HCT116 (cell line): ENCODE data around the gene SPSB4. TPM values are rescaled to one million over a fixed set of nuclear protein-coding genes. Genes with fewer than 3 reads are reported as not detected.

Experiments used
- ATAC-seq: fragments of 200-7000 bp; cut with Tn5 transposase; 2 replicates; pipeline ENCODE4 v1.9.1; 2020; ENCODE audit warnings: mild to moderate bottlenecking, moderate library complexity
- BruUV-seq: library from RNA; stranded (reverse); fragments of 400-500 nt; replicated peaks from 2 replicates; lab custom pipeline; 2021; lab: Mats Ljungman, UMichigan
- CTCF ChIA-PET: fragments of 300-600 bp; sonication (Branson Sonifier 250); formaldehyde crosslinking; loops from one replicate; lab custom pipeline; 2021; ENCODE audit warnings: antibody characterized with exemption; lab: Charles Lee
- POLR2A ChIA-PET: fragments of 300-600, 350-600 bp; sonication (Branson Sonifier 250); formaldehyde crosslinking; loops from one replicate; lab custom pipeline; 2021; ENCODE audit warnings: antibody characterized with exemption; lab: Charles Lee
- RAD21 ChIA-PET, 2 experiments: fragments of 300-600 bp; sonication (Branson Sonifier 250); formaldehyde crosslinking; loops; one replicate each; lab custom pipeline; 2023; ENCODE audit warnings: low total read pairs in 2 of 2; ENCODE audit not compliant: uncharacterized antibody in 2 of 2, unreplicated experiment in 2 of 2, low non-redundant PET in 1 of 2; lab: Charles Lee
- DNase-seq: peaks from one replicate; pipeline ENCODE4 v3.0.0-alpha.2; 2010; ENCODE audit warnings: low read depth, low spot score
- H2AFZ ChIP-seq: fragments of 200-600 bp; shearing (Covaris generic), sonication (generic); 2 replicates; pipeline ENCODE4 v1.6.1; 2017; ENCODE audit warnings: low read depth, mixed run types, mixed read lengths, antibody characterized with exemption, low read length; ENCODE audit not compliant: poor library complexity, severe bottlenecking
- H3K27ac ChIP-seq: 2 replicates; pipeline ENCODE4 v1.5.1; 2012; ENCODE audit warnings: low read depth, low read length
- H3K27me3 ChIP-seq: fragments of 200-600 bp; sonication (generic); 2 replicates; pipeline ENCODE4 v1.6.1; 2016; ENCODE audit warnings: mixed run types, low read length, mixed read lengths; ENCODE audit not compliant: insufficient read depth
- H3K36me3 ChIP-seq, 2 experiments: fragments of 200-500 bp in 1 of 2; fragments of 200-600 bp in 1 of 2; sonication (Bioruptor generic) in 1 of 2; sonication (generic) in 1 of 2; 2 replicates each; pipeline versions ENCODE4 v1.5.1 to v1.6.1; 2014 to 2016; ENCODE audit warnings: low read length in 2 of 2, inconsistent platforms in 1 of 2, mixed read lengths in 1 of 2, mixed run types in 1 of 2; ENCODE audit not compliant: insufficient read depth in 2 of 2, control insufficient read depth in 1 of 2
- H3K4me1 ChIP-seq, 2 experiments: fragments of 200-600 bp in 1 of 2; sonication (generic) in 1 of 2; 2 replicates each; pipeline versions ENCODE4 v1.5.1 to v1.6.1; 2012 to 2017; ENCODE audit warnings: low read length in 2 of 2, inconsistent platforms in 1 of 2, mild to moderate bottlenecking in 1 of 2, mixed read lengths in 1 of 2, mixed run types in 1 of 2, moderate library complexity in 1 of 2; ENCODE audit not compliant: insufficient read depth in 2 of 2, control insufficient read depth in 1 of 2
- H3K4me2 ChIP-seq: fragments of 200-600 bp; sonication (generic); 2 replicates; pipeline ENCODE4 v1.6.1; 2017; ENCODE audit warnings: mixed run types, low read length, mixed read lengths
- H3K4me3 ChIP-seq, 2 experiments: fragments of 200-600 bp in 1 of 2; sonication (generic) in 1 of 2; replicated peaks in 1 of 2; 2 replicates each; pipeline ENCODE4 v1.5.1; 2011 to 2016; ENCODE audit warnings: low read length in 2 of 2, control low read depth in 1 of 2, low read depth in 1 of 2, mild to moderate bottlenecking in 1 of 2, mixed read lengths in 1 of 2, mixed run types in 1 of 2
- H3K79me2 ChIP-seq: fragments of 200-600 bp; sonication (generic); 2 replicates; pipeline ENCODE4 v1.6.1; 2017; ENCODE audit warnings: mild to moderate bottlenecking, mixed run types, low read length, moderate library complexity, mixed read lengths; ENCODE audit not compliant: insufficient read depth
- H3K9ac ChIP-seq: fragments of 200-600 bp; sonication (generic); 2 replicates; pipeline ENCODE4 v1.6.1; 2016; ENCODE audit warnings: low read length, mixed read lengths
- H3K9me2 ChIP-seq: fragments of 200-600 bp; sonication (generic), shearing (Covaris generic); 2 replicates; pipeline ENCODE4 v1.6.1; 2017; ENCODE audit warnings: mixed run types, mild to moderate bottlenecking, moderate library complexity; ENCODE audit not compliant: insufficient read depth
- H3K9me3 ChIP-seq, 2 experiments: fragments of 200-500 bp in 1 of 2; fragments of 200-600 bp in 1 of 2; sonication (Bioruptor generic) in 1 of 2; sonication (generic) in 1 of 2; 2 replicates each; pipeline ENCODE4 v1.6.1; 2014 to 2017; ENCODE audit warnings: low read length in 2 of 2, mixed read lengths in 2 of 2, inconsistent platforms in 1 of 2, low read depth in 1 of 2, mild to moderate bottlenecking in 1 of 2, mixed run types in 1 of 2, moderate library complexity in 1 of 2; ENCODE audit not compliant: control insufficient read depth in 1 of 2, insufficient read depth in 1 of 2
- H4K20me1 ChIP-seq: fragments of 200-600 bp; sonication (generic), shearing (Covaris generic); 2 replicates; pipeline ENCODE4 v1.6.1; 2017; ENCODE audit warnings: mixed run types, mild to moderate bottlenecking, moderate library complexity; ENCODE audit not compliant: insufficient read depth
- ATF3 ChIP-seq: IDR thresholded peaks from 2 replicates; pipeline ENCODE4 v1.6.1; 2012
- CBX3 ChIP-seq: IDR thresholded peaks from 2 replicates; pipeline ENCODE4 v1.6.1; 2012; ENCODE audit warnings: low read depth
- CEBPB ChIP-seq: IDR thresholded peaks from 2 replicates; pipeline ENCODE4 v1.6.1; 2012; ENCODE audit warnings: low read depth
- CTCF ChIP-seq, 3 experiments: fragments of 200-600 bp in 1 of 3; sonication (generic) in 1 of 3; IDR thresholded peaks in 2 of 3; conservative IDR thresholded peaks in 1 of 3; 2 replicates each; pipeline ENCODE4 v1.5.1; 2012 to 2017; ENCODE audit warnings: low read depth in 2 of 3, low read length in 2 of 3, antibody characterized with exemption in 1 of 3, borderline replicate concordance in 1 of 3, control low read depth in 1 of 3, mild to moderate bottlenecking in 1 of 3, mixed read lengths in 1 of 3, mixed run types in 1 of 3, moderate library complexity in 1 of 3; ENCODE audit not compliant: insufficient read depth in 1 of 3
- EGR1 ChIP-seq: IDR thresholded peaks from 2 replicates; pipeline ENCODE4 v1.6.1; 2012; ENCODE audit warnings: low read depth
- ELF1 ChIP-seq: IDR thresholded peaks from 2 replicates; pipeline ENCODE4 v1.6.1; 2012; ENCODE audit warnings: low read depth, borderline replicate concordance
- EZH2 ChIP-seq: fragments of 200-600 bp; sonication (generic); IDR thresholded peaks from 2 replicates; pipeline ENCODE4 v1.6.1; 2017; ENCODE audit warnings: antibody characterized with exemption, mixed run types
- EZH2phosphoT487 ChIP-seq: fragments of 200-600 bp; IDR thresholded peaks from 2 replicates; pipeline ENCODE4 v1.6.1; 2018; ENCODE audit warnings: antibody characterized with exemption, borderline replicate concordance
- FOSL1 ChIP-seq: IDR thresholded peaks from 2 replicates; pipeline ENCODE4 v1.6.1; 2012; ENCODE audit warnings: low read depth
- JUND ChIP-seq: IDR thresholded peaks from 2 replicates; pipeline ENCODE4 v1.6.1; 2012
- MAX ChIP-seq: IDR thresholded peaks from 2 replicates; pipeline ENCODE4 v1.6.1; 2012
- POLR2A ChIP-seq: IDR thresholded peaks from 2 replicates; pipeline ENCODE4 v1.7.0; 2011; ENCODE audit warnings: borderline replicate concordance; ENCODE audit not compliant: insufficient read depth, insufficient read length; ENCODE audit errors: extremely low read depth
- REST ChIP-seq: IDR thresholded peaks from 2 replicates; pipeline ENCODE4 v1.6.1; 2012; ENCODE audit warnings: low read depth
- SP1 ChIP-seq: IDR thresholded peaks from 2 replicates; pipeline ENCODE4 v1.6.1; 2012; ENCODE audit warnings: low read depth
- SRF ChIP-seq: IDR thresholded peaks from 2 replicates; pipeline ENCODE4 v1.6.1; 2012; ENCODE audit warnings: low read depth
- ZFX ChIP-seq: fragments of 450-650 bp; IDR thresholded peaks from 2 replicates; pipeline ENCODE4 v1.6.1; 2017
- intact Hi-C: fragments of 100-400 bp; cut with micrococcal nuclease; formaldehyde crosslinking; loops from 2 replicates; pipeline ENCODE4 v1.10.0; 2022
- total RNA-seq: library from RNA; stranded (reverse); gene quantifications from one replicate; pipeline ENCODE4 v1.2.1, GENCODE V29; 2021; ENCODE audit not compliant: unreplicated experiment

Gene SPSB4
- total RNA-seq, 1 experiment from 2014 or later: 0.57 TPM

- no peaks in the 10 kb centered on the region for H3K79me2 ChIP-seq
- no peak overlapping the region for H2AFZ ChIP-seq
- CTCF ChIA-PET: no interaction called here
- intact Hi-C loops: no loop called here
- H3K4me1 ChIP-seq: no peaks in the 10 kb centered on the region
- no peak for ATAC-seq
- no peak for DNase-seq
- peaks cover 6% of the 10 kb centered on the region; the same call in 1 of the 2 replicates for H3K27me3 ChIP-seq
- H3K27ac ChIP-seq: no peak overlapping the region
- H3K36me3 ChIP-seq: no peaks in the 10 kb centered on the region
- H3K9ac ChIP-seq: no peak overlapping the region
- no peaks in the 10 kb centered on the region for H3K9me3 ChIP-seq
- no peaks in the 10 kb centered on the region for H4K20me1 ChIP-seq
- TF ChIP-seq MAX: no peak
- no peak for TF ChIP-seq ATF3
- TF ChIP-seq CBX3: no peak
- no peak for TF ChIP-seq FOSL1
- no peak for TF ChIP-seq ZFX
- TF ChIP-seq POLR2A: no peak
- no peak for TF ChIP-seq EZH2
- no peak for TF ChIP-seq CTCF (IDR thresholded peaks at IDR 0.05 in 2 of 3, conservative IDR thresholded peaks at IDR 0.05 in 1 of 3; ENCODE audit: borderline replicate concordance in 1 of 3, insufficient read depth in 1 of 3, low read depth in 2 of 3, low read length in 2 of 3)
- TF ChIP-seq EGR1: no peak
- no peak for TF ChIP-seq ELF1
- TF ChIP-seq EZH2phosphoT487: no peak
- no peak for TF ChIP-seq REST
- no peak for TF ChIP-seq CEBPB
- TF ChIP-seq SRF: no peak
- TF ChIP-seq JUND: no peak
- no peak for TF ChIP-seq SP1
- H3K4me2 ChIP-seq: no peak overlapping the region
- RAD21 ChIA-PET: no interaction called here
- POLR2A ChIA-PET: no interaction called here
- no TSS peak for BruUV-seq
- no peak overlapping the region for H3K4me3 ChIP-seq
- H3K9me2 ChIP-seq: no peaks in the 10 kb centered on the region
These were observed 95.9 kb downstream of the SPSB4 start for GRCh38 chr3:141146979-141147470.
